Lower leg skin (tissue), 4 donors: Measurements from ENCODE around the gene CD93. TPM values are rescaled to one million over a fixed set of nuclear protein-coding genes. Genes with fewer than 3 reads are reported as not detected.

Experiments
- DNase-seq, 2 donors: peaks; one replicate each; pipeline ENCODE4 v3.0.0-alpha.2; 2019; ENCODE audit warnings: low spot score in 2 of 2
- H3K4me3 ChIP-seq: fragments of 200-600 bp; sonication (generic); 2 replicates; pipeline ENCODE4 v1.5.1; 2017; ENCODE audit warnings: mild to moderate bottlenecking, low read depth; ENCODE audit not compliant: poor library complexity, severe bottlenecking
- CTCF ChIP-seq, 3 donors: fragments of 450-650 bp; IDR thresholded peaks; one replicate each; pipeline ENCODE4 v1.5.1; 2016; ENCODE audit warnings: antibody characterized with exemption in 3 of 3, mild to moderate bottlenecking in 3 of 3, moderate library complexity in 2 of 3
- POLR2A ChIP-seq, 2 donors: fragments of 450-650 bp; IDR thresholded peaks; one replicate each; pipeline ENCODE4 v1.6.1; 2016 to 2017; ENCODE audit warnings: antibody characterized with exemption in 2 of 2, mild to moderate bottlenecking in 1 of 2, moderate library complexity in 1 of 2
- WGBS, 2 donors: methylation state at CpG; one replicate each; pipeline ENCODE4 v1.1.5; 2018; 5-methylcytosine and 5-hydroxymethylcytosine counted together
- intact Hi-C: fragments of 100-400 bp; cut with DNase I; formaldehyde crosslinking; loops from one replicate; pipeline ENCODE4 v1.15.0; 2023; ENCODE audit warnings: low total_unique reads
- total RNA-seq, 4 donors: library from RNA; depleted of rRNA; stranded (reverse); fragments of >200 nt; gene quantifications; one replicate each; pipeline ENCODE4 v1.1.0, GENCODE V29; 2016

The CD93 gene
- total RNA-seq, 4 donors from 2014 or later: 12.6 to 44.3 (median 18.2) TPM

- DNase-seq: no peak
- TF ChIP-seq POLR2A (IDR thresholded peaks at IDR 0.05) (no peak), CTCF (IDR thresholded peaks at IDR 0.05) (no peak)
- WGBS, 2 donors: 68 to 81% methylated on average over 5 of the region's 5 CpGs
- H3K4me3 ChIP-seq: no peak overlapping the region
- intact Hi-C loops: no loop called here
Observed at GRCh38 chr20:23078351-23079015, 7.6 kb downstream of the CD93 start.

DNA sequence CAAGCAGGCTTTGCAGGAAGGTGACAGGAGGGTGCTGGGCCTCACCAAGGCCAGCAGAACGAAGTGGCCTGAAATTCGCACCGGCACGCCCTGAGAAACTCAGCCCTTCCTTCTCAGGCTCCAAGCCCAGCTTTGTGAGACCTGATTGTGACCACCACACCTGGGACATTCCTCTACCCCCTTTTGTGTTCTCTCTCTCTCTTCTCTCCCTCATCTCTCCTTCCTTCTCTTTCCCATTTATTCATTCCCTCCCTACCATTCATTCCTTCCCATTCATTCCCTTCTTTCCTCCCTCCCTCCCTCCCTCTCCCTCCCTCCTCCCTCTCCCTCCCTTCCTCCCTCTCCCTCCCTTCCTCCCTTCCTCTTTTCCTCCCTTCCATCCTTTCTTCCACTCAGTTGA, 8.8 kb downstream of the CD93 start:
- intact Hi-C loops: no loop called here
- H3K4me3 ChIP-seq: no peak overlapping the region
- DNase-seq: no peak
- TF ChIP-seq POLR2A (IDR thresholded peaks at IDR 0.05) (no peak), CTCF (IDR thresholded peaks at IDR 0.05) (no peak)
- 80 to 89% methylated on average over 4 of the region's 4 CpGs for WGBS, 2 donors

GRCh38 chr20:23074052-23074451, 12.1 kb downstream of the CD93 start:
- intact Hi-C loops: no loop called here
- DNase-seq: no peak
- 89 to 92% methylated on average over 3 of the region's 3 CpGs for WGBS, 2 donors
- H3K4me3 ChIP-seq: no peak overlapping the region
- no peak for TF ChIP-seq CTCF (IDR thresholded peaks at IDR 0.05)
- TF ChIP-seq POLR2A (IDR thresholded peaks at IDR 0.05): no peak

DNA sequence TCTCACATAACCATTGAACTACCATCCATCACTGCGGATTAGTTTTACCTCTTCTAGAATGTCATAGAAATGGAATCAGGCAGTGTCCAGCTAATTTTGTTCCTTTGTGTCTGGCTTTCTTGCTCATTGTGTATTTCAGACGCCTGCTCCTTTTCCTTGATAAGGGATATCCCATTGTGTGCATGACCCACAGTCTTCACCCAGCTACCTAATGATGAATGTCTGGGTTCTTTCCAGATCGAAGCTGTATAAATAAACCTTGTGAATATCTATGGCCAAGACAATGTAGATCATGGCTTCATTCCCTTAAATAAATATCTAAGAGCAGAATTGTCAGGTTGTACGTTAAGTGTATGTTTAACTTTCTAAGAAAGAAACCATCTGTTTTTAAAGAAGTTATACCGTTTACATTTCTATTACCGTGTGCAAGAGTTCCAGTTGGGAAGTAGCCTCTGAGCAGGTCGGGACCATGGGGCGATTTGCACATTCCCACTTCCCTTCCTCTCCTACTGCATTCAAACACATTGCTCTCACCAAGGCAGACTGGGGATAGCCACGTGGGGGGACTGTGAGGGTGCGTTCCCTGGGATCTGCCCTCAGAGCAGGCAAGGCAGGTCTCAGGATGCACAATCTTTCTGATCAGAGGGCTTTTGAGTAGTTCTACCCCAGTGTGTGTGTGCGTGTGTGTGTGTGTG, 13.1 kb downstream of the CD93 start:
- 81 to 90% methylated on average over 11 of the region's 11 CpGs for WGBS, 2 donors

GRCh38 chr20:23071996-23072395, 14.1 kb downstream of the CD93 start:
- H3K4me3 ChIP-seq: no peak overlapping the region
- TF ChIP-seq POLR2A (IDR thresholded peaks at IDR 0.05) (no peak), CTCF (IDR thresholded peaks at IDR 0.05) (no peak)
- intact Hi-C loops: no loop called here
- WGBS, 2 donors: 72 to 77% methylated on average over 4 of the region's 4 CpGs
- DNase-seq: no peak

More for the DNA sequence above, 13.1 kb downstream of the CD93 start:
- H3K4me3 ChIP-seq: no peak overlapping the region
- DNase-seq: no peak
- intact Hi-C loops: no loop called here
- no peak for TF ChIP-seq CTCF (IDR thresholded peaks at IDR 0.05)
- TF ChIP-seq POLR2A (IDR thresholded peaks at IDR 0.05): no peak
